Keratinocyte (primary cell): ENCODE measurements around the gene LHFPL6. TPM values are rescaled to one million over a fixed set of nuclear protein-coding genes. Genes with fewer than 3 reads are reported as not detected.

Source experiments
- DNase-seq: peaks from one replicate; pipeline ENCODE4 v3.0.0-alpha.2; 2011; ENCODE audit warnings: low read depth, missing footprints, low spot score
- FAIRE-seq: peaks from 2 replicates; lab custom pipeline; 2011; peaks lifted over from hg19 to GRCh38; lab: Jason Lieb, UNC
- H2AFZ ChIP-seq: 2 replicates; pipeline ENCODE4 v1.6.0; 2012; ENCODE audit warnings: low read length, control low read depth, inconsistent platforms; ENCODE audit not compliant: control insufficient read depth
- H3K27ac ChIP-seq: 2 replicates; pipeline ENCODE4 v1.5.1; 2011; ENCODE audit warnings: low read length; ENCODE audit not compliant: control insufficient read depth, insufficient read depth
- H3K27me3 ChIP-seq: 3 replicates; pipeline ENCODE4 v1.6.0; 2011; ENCODE audit warnings: low read length; ENCODE audit not compliant: control insufficient read depth, insufficient read depth; ENCODE audit errors: extremely low read depth
- H3K36me3 ChIP-seq, 2 experiments: 2 replicates in 1 of 2; 3 replicates in 1 of 2; pipeline ENCODE4 v1.5.1; 2011; ENCODE audit warnings: low read length in 2 of 2, mild to moderate bottlenecking in 1 of 2; ENCODE audit not compliant: control insufficient read depth in 2 of 2, insufficient read depth in 2 of 2; ENCODE audit errors: extremely low read depth in 1 of 2
- H3K4me1 ChIP-seq: 3 replicates; pipeline ENCODE4 v1.5.1; 2011; ENCODE audit warnings: low read length; ENCODE audit not compliant: control insufficient read depth, insufficient read depth; ENCODE audit errors: extremely low read depth
- H3K4me2 ChIP-seq: 3 replicates; pipeline ENCODE4 v1.6.0; 2011; ENCODE audit warnings: low read depth, low read length; ENCODE audit not compliant: control insufficient read depth, insufficient read depth; ENCODE audit errors: extremely low read depth
- H3K4me3 ChIP-seq, 3 experiments: fragments of 200-600 bp in 1 of 3; sonication (generic) in 1 of 3; 2 replicates in 2 of 3; 3 replicates in 1 of 3; pipeline ENCODE4 v1.5.1; 2011 to 2016; ENCODE audit warnings: low read length in 3 of 3, mild to moderate bottlenecking in 3 of 3, control low read depth in 2 of 3, inconsistent platforms in 1 of 3, low read depth in 1 of 3, mixed read lengths in 1 of 3, mixed run types in 1 of 3, moderate library complexity in 1 of 3; ENCODE audit not compliant: control insufficient read depth in 2 of 3, insufficient read depth in 2 of 3; ENCODE audit errors: extremely low read depth in 1 of 3
- H3K79me2 ChIP-seq: 2 replicates; pipeline ENCODE4 v1.6.0; 2012; ENCODE audit warnings: low read length; ENCODE audit not compliant: control insufficient read depth, insufficient read depth
- H3K9ac ChIP-seq: 3 replicates; pipeline ENCODE4 v1.6.0; 2011; ENCODE audit warnings: low read length; ENCODE audit not compliant: control insufficient read depth, insufficient read depth; ENCODE audit errors: extremely low read depth
- H3K9me1 ChIP-seq: 3 replicates; pipeline ENCODE4 v1.6.0; 2011; ENCODE audit warnings: low read length; ENCODE audit not compliant: control insufficient read depth, insufficient read depth; ENCODE audit errors: extremely low read depth
- H3K9me3 ChIP-seq: 2 replicates; pipeline ENCODE4 v1.5.1; 2012; ENCODE audit warnings: low read depth, low read length; ENCODE audit not compliant: control insufficient read depth
- H4K20me1 ChIP-seq: 3 replicates; pipeline ENCODE4 v1.6.0; 2011; ENCODE audit warnings: low read length; ENCODE audit not compliant: control insufficient read depth, insufficient read depth; ENCODE audit errors: extremely low read depth
- EZH2 ChIP-seq: IDR thresholded peaks from one replicate; pipeline ENCODE4 v1.6.1; 2012; ENCODE audit warnings: inconsistent platforms, mild to moderate bottlenecking, low read length, moderate library complexity
- dilution Hi-C: fragments of 300-500 bp; cut with MboI; formaldehyde crosslinking; loops from one replicate; pipeline ENCODE4 v1.7.0; 2020; ENCODE audit warnings: low sequenced_read_pairs; ENCODE audit not compliant: extremely low pct_ligation_motif_present
- polyA plus RNA-seq, 5 experiments: library from polyadenylated mRNA; depleted of rRNA in 3 of 5; stranded (reverse) in 3 of 5; stranded (forward) in 1 of 5; unstranded in 1 of 5; fragments of >200 nt; gene quantifications; 1 replicate in 1 of 5; 2 replicates in 3 of 5; 3 replicates in 1 of 5; pipeline versions ENCODE4 v1.2.1 to v1.2.3, GENCODE V29; 2011 to 2012; ENCODE audit warnings: missing spikeins in 2 of 5, low read depth in 1 of 5, low replicate concordance in 1 of 5
- TF ChIP-seq, protein P1 (sequence below), 3 experiments: IDR thresholded peaks in 1 of 3; conservative IDR thresholded peaks in 1 of 3; optimal IDR thresholded peaks in 1 of 3; 2 replicates in 2 of 3; 3 replicates in 1 of 3; pipeline versions ENCODE3 to v1.5.1; 2011; ENCODE audit warnings: low read length in 3 of 3, mild to moderate bottlenecking in 3 of 3, moderate library complexity in 2 of 3, control low read depth in 1 of 3, inconsistent platforms in 1 of 3; ENCODE audit not compliant: insufficient read depth in 2 of 3; ENCODE audit errors: extremely low read depth in 1 of 3

LHFPL6 gene
- polyA plus RNA-seq, 1 donor (not counting 4 experiments of a cell fraction or from before 2014, with no cell fraction given): 15.8 TPM

DNA sequence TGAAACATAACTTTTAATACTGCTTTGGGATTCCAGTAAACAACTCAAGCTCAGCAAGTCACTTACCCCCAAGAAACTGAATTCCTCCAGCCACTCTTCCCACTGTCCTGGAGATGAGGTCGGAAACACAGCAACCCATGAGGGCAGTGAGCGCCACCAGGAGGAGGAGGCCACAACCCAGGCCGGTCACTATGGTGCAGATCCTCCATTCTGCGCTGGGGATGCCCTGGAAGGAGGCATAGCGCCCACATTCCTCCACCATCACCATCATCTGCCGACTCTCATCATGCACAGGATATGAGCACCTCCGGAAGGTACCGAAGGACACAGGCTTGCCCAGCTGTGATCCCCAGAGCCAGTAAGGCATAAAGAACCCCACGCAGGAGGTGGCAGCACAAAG lies 2.2 kb downstream of the LHFPL6 start:
- no peaks in the 10 kb centered on the region for H4K20me1 ChIP-seq
- H3K4me1 ChIP-seq: peaks cover 27% of the 10 kb centered on the region
- no peak overlapping the region for H2AFZ ChIP-seq
- FAIRE-seq: no peak
- no peak for DNase-seq
- peaks cover 0 to 12% of the 10 kb centered on the region in 2 experiments for H3K36me3 ChIP-seq
- H3K79me2 ChIP-seq: peaks cover 18% of the 10 kb centered on the region
- no peak overlapping the region for H3K27ac ChIP-seq
- no peaks in the 10 kb centered on the region for H3K9me3 ChIP-seq
- H3K9ac ChIP-seq: no peak overlapping the region
- dilution Hi-C loops: no loop called here
- no peak overlapping the region for H3K4me3 ChIP-seq
- no peaks in the 10 kb centered on the region for H3K9me1 ChIP-seq
- TF ChIP-seq EZH2: no peak
- TF ChIP-seq, protein P1, sequence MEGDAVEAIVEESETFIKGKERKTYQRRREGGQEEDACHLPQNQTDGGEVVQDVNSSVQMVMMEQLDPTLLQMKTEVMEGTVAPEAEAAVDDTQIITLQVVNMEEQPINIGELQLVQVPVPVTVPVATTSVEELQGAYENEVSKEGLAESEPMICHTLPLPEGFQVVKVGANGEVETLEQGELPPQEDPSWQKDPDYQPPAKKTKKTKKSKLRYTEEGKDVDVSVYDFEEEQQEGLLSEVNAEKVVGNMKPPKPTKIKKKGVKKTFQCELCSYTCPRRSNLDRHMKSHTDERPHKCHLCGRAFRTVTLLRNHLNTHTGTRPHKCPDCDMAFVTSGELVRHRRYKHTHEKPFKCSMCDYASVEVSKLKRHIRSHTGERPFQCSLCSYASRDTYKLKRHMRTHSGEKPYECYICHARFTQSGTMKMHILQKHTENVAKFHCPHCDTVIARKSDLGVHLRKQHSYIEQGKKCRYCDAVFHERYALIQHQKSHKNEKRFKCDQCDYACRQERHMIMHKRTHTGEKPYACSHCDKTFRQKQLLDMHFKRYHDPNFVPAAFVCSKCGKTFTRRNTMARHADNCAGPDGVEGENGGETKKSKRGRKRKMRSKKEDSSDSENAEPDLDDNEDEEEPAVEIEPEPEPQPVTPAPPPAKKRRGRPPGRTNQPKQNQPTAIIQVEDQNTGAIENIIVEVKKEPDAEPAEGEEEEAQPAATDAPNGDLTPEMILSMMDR (optimal IDR thresholded peaks at IDR 0.05 in 1 of 3, IDR thresholded peaks at IDR 0.05 in 1 of 3, conservative IDR thresholded peaks at IDR 0.05 in 1 of 3; ENCODE audit: extremely low read depth in 1 of 3, insufficient read depth in 2 of 3, low read length in 3 of 3): peak in 1 of 3 experiments; percentile 60
- peak overlapping the region; percentile 80 for H3K4me2 ChIP-seq
- no peaks in the 10 kb centered on the region for H3K27me3 ChIP-seq

GRCh38 chr13:39599842-39600241 lies 3.2 kb downstream of the LHFPL6 start:
- Histone ChIP-seq H3K9me3 (no peaks in the 10 kb centered on the region), H3K9me1 (no peaks in the 10 kb centered on the region), H3K36me3 (peaks cover 0 to 12% of the 10 kb centered on the region in 2 experiments), H3K4me3 (peak overlapping the region in 1 of 3 experiments; percentile 42), H3K27ac (no peak overlapping the region), H4K20me1 (no peaks in the 10 kb centered on the region), H2AFZ (no peak overlapping the region), H3K9ac (no peak overlapping the region), H3K4me1 (peaks cover 27% of the 10 kb centered on the region), H3K4me2 (peak overlapping the region; percentile 50), H3K27me3 (no peaks in the 10 kb centered on the region), H3K79me2 (peaks cover 22% of the 10 kb centered on the region)
- FAIRE-seq (no peak), DNase-seq (no peak)
- dilution Hi-C loops: no loop called here
- no peak for TF ChIP-seq EZH2
- TF ChIP-seq, protein P1 (optimal IDR thresholded peaks at IDR 0.05 in 1 of 3, IDR thresholded peaks at IDR 0.05 in 1 of 3, conservative IDR thresholded peaks at IDR 0.05 in 1 of 3; ENCODE audit: extremely low read depth in 1 of 3, insufficient read depth in 2 of 3, low read length in 3 of 3): no peak
